Progenitor cell of endocrine pancreas (in vitro differentiated cells): ENCODE results near the gene INPPL1. TPM values are rescaled to one million over a fixed set of nuclear protein-coding genes. Genes with fewer than 3 reads are reported as not detected.

Experiments used
- DNase-seq: peaks from one replicate; pipeline ENCODE4 v3.0.0; 2021; ENCODE audit warnings: low spot score; ENCODE audit not compliant: unreplicated experiment
- H3K27ac Mint-ChIP-seq: 2 replicates; pipeline ENCODE4 v1.8.0; 2021; ENCODE audit warnings: mild to moderate bottlenecking, moderate library complexity, mixed read lengths
- H3K27me3 Mint-ChIP-seq: 2 replicates; pipeline ENCODE4 v1.8.0; 2021; ENCODE audit warnings: mixed read lengths
- H3K36me3 Mint-ChIP-seq: 2 replicates; pipeline ENCODE4 v1.8.0; 2022; ENCODE audit warnings: mixed read lengths; ENCODE audit not compliant: insufficient read depth
- H3K4me1 Mint-ChIP-seq: 2 replicates; pipeline ENCODE4 v1.8.0; 2021; ENCODE audit warnings: low read depth, mixed read lengths
- H3K4me3 Mint-ChIP-seq: 2 replicates; pipeline ENCODE4 v1.8.0; 2021; ENCODE audit warnings: low read depth, mild to moderate bottlenecking, moderate library complexity, mixed read lengths
- H3K9me3 Mint-ChIP-seq: 2 replicates; pipeline ENCODE4 v1.8.0; 2021; ENCODE audit warnings: low read depth, mixed read lengths
- total RNA-seq: library from RNA; stranded (reverse); gene quantifications from 2 replicates; pipeline ENCODE4 v1.2.1, GENCODE V29; 2021
- TF ChIP-seq, protein P1 (sequence below): fragments of 200-600 bp; sonication (generic); IDR thresholded peaks from one replicate; pipeline ENCODE4 v1.5.0; 2021; ENCODE audit warnings: antibody characterized with exemption, mild to moderate bottlenecking; ENCODE audit not compliant: unreplicated experiment

The INPPL1 gene
- total RNA-seq, 1 donor from 2014 or later = 394 TPM

DNA sequence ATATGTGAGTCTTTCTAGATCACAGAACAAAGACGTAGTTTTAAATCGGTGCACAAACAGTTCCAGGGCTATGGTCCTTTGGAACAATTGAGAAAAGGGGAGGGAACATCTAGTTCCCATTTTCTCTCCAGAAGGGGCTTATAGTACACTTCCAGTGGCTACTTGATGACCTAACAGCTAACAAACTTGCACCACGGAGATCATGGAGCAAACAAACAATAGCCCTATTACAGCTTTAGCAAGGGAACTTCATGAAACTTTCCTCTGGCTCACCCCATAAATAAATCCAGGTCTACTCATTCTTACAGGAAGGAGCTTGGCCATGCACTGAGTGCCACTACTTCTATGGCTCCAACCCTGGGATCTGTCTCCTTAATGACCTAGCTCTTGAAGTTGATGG lies 16.3 kb upstream of the INPPL1 start:
- no peaks in the 10 kb centered on the region for H3K27me3 Mint-ChIP-seq
- H3K4me3 Mint-ChIP-seq = no peak overlapping the region
- no peak for DNase-seq
- H3K4me1 Mint-ChIP-seq = no peaks in the 10 kb centered on the region
- peaks cover 10% of the 10 kb centered on the region for H3K9me3 Mint-ChIP-seq
- no peak overlapping the region for H3K27ac Mint-ChIP-seq
- no peaks in the 10 kb centered on the region for H3K36me3 Mint-ChIP-seq
- TF ChIP-seq, protein P1, sequence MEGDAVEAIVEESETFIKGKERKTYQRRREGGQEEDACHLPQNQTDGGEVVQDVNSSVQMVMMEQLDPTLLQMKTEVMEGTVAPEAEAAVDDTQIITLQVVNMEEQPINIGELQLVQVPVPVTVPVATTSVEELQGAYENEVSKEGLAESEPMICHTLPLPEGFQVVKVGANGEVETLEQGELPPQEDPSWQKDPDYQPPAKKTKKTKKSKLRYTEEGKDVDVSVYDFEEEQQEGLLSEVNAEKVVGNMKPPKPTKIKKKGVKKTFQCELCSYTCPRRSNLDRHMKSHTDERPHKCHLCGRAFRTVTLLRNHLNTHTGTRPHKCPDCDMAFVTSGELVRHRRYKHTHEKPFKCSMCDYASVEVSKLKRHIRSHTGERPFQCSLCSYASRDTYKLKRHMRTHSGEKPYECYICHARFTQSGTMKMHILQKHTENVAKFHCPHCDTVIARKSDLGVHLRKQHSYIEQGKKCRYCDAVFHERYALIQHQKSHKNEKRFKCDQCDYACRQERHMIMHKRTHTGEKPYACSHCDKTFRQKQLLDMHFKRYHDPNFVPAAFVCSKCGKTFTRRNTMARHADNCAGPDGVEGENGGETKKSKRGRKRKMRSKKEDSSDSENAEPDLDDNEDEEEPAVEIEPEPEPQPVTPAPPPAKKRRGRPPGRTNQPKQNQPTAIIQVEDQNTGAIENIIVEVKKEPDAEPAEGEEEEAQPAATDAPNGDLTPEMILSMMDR = no peak

DNA sequence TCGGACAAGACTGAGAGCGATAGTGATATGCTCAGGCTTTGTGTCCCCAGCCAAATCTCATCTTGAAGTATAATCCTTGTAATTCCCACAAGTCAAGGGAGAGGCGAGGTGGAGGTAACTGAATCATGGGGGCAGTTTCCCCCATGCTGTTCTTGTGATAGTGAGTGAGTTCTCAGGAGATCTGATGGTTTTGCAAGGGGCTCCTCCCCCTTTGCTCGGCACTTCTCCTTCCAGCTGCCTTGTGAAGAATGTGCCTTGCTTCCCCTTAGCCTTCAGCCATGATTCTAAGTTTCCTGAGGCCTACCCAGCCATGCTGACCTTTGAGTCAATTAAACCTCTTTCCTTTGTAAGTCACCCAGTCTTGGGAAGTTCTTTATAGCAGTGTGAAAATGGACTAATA lies 15.5 kb upstream of the INPPL1 start:
- no peaks in the 10 kb centered on the region for H3K36me3 Mint-ChIP-seq
- DNase-seq = no peak
- peaks cover 10% of the 10 kb centered on the region for H3K9me3 Mint-ChIP-seq

DNA sequence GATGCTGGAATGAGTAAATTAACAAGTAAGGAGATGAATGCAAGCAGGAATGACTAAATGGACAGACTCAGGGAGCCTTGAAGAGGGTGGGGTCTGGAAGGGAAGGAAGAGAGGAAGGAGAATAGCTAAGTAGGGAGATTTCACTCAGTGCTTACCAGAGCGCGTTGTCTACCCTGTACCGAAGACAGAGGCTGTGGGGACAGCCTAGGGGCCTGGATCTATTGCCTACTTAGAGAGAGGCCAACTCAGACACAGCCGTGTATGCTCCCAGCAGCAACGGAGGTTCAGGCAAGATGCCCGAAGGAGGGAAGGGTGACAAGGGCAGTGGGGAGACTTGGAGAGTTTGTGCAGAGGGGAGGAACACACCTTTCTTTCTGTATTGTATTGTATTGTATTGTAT lies 7.9 kb upstream of the INPPL1 start, which contains the start of gene FOLR2:
FOLR2 (plus strand) TSS at position 157 of the 400 bp plus-strand sequence. CDS start 1,791 bp downstream, outside the sequence.
- no peaks in the 10 kb centered on the region for H3K36me3 Mint-ChIP-seq
- no peaks in the 10 kb centered on the region for H3K9me3 Mint-ChIP-seq
- no peak within 1 kb of the TSS for H3K4me3 Mint-ChIP-seq
- H3K27ac Mint-ChIP-seq = no peak within 1 kb of the TSS
- TF ChIP-seq, protein P1 = no peak
- no peak for DNase-seq
- H3K4me1 Mint-ChIP-seq = no peaks in the 10 kb centered on the region
- H3K27me3 Mint-ChIP-seq = peaks cover 20% of the 10 kb centered on the region

More for the DNA sequence above, 15.5 kb upstream of the INPPL1 start:
- H3K27me3 Mint-ChIP-seq = peaks cover under 1% of the 10 kb centered on the region
- H3K4me3 Mint-ChIP-seq = no peak overlapping the region
- no peak overlapping the region for H3K27ac Mint-ChIP-seq
- TF ChIP-seq, protein P1 = no peak
- no peaks in the 10 kb centered on the region for H3K4me1 Mint-ChIP-seq

DNA sequence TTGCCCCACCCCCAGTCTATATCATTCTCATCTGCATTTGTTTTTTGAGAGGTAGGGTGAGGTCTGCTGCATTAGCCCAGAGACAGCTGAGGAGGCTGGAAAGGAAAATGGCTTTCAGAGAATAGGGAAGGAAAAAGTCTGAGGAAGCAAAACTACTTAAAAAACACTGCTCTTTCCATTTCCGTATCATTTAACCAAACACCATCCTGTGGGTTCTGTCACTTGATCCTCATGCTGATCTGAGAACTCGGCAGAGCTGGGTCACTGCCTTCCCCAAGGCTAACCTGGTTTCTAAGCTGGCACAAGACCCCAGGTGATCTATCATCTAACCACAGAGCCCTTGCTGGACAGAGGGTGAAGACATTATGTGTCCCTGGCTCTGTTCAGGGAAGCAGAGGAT lies 6.7 kb upstream of the INPPL1 start:
- Mint-ChIP-seq H3K9me3 (no peaks in the 10 kb centered on the region), H3K27me3 (peaks cover 20% of the 10 kb centered on the region), H3K4me1 (peaks cover 8% of the 10 kb centered on the region), H3K36me3 (no peaks in the 10 kb centered on the region), H3K27ac (no peak overlapping the region), H3K4me3 (no peak overlapping the region)
- DNase-seq = no peak
- TF ChIP-seq, protein P1 = no peak

DNA sequence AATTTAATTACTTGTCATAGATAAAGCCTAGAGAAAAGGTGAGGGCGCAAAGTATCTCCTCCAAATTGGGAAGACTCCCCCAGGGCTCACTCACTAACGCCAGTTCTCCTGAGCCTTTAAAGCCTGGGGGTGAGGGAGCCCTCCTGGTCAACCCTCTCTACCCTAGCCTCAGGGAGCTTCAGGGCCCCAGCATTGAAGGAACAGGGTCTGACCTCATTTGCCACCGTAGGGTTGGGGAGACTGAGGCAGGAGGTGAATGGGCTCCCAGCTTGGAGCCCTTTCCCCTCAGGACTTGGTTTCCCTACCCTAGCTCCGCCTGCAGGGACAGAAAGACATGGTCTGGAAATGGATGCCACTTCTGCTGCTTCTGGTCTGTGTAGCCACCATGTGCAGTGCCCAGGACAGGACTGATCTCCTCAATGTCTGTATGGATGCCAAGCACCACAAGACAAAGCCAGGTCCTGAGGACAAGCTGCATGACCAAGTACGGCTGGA lies 6.3 kb upstream of the INPPL1 start:
- H3K36me3 Mint-ChIP-seq = no peaks in the 10 kb centered on the region
- H3K27me3 Mint-ChIP-seq = peaks cover 20% of the 10 kb centered on the region
- no peak for DNase-seq
- no peaks in the 10 kb centered on the region for H3K9me3 Mint-ChIP-seq
- TF ChIP-seq, protein P1 = no peak
- no peak overlapping the region for H3K27ac Mint-ChIP-seq
- H3K4me1 Mint-ChIP-seq = peaks cover 9% of the 10 kb centered on the region
- H3K4me3 Mint-ChIP-seq = no peak overlapping the region
